Measurements from ENCODE around the gene POU6F2. TPM values are rescaled to one million over a fixed set of nuclear protein-coding genes. Genes with fewer than 3 reads are reported as not detected.

Gene POU6F2
- total and polyA plus RNA-seq, 2 of the 4 experiments (the other 2 are of a cell fraction), result not detected

- no peak overlapping the region for H3K9ac ChIP-seq (ENCODE audit: low read depth, low read length)
- no peaks in the 10 kb centered on the region for H3K9me3 ChIP-seq (ENCODE audit: control insufficient read depth, insufficient read depth, low read length)
- H3K4ac ChIP-seq (ENCODE audit: low read depth, low read length), result no peak overlapping the region
- H3K4me2 ChIP-seq (ENCODE audit: low read depth, low read length), result no peak overlapping the region
- CTCF ChIA-PET, result no interaction called here
- no peak overlapping the region for H3K4me3 ChIP-seq (ENCODE audit: insufficient read depth, low read depth, low read length)
- H2AK5ac ChIP-seq (ENCODE audit: low read depth, low read length), result no peak overlapping the region
- H4K8ac ChIP-seq (ENCODE audit: low read depth in 2 of 2, low read length in 2 of 2), result no peak overlapping the region
- H2BK15ac ChIP-seq (ENCODE audit: low read depth, low read length), result no peak overlapping the region
- POLR2A ChIA-PET (ENCODE audit: unreplicated experiment), result no interaction called here
- no peaks in the 10 kb centered on the region for H3K27me3 ChIP-seq (ENCODE audit: control insufficient read depth, insufficient read depth, low read length)
- ATAC-seq (ENCODE audit: low read depth), result no peak
- no peak overlapping the region for H3K27ac ChIP-seq (ENCODE audit: insufficient read depth, low read length)
- no peak overlapping the region for H3K56ac ChIP-seq (ENCODE audit: extremely low read depth, insufficient read depth, low read length)
- no peaks in the 10 kb centered on the region for H3K9me1 ChIP-seq (ENCODE audit: insufficient read depth, low read length)
- H4K91ac ChIP-seq (ENCODE audit: insufficient read depth, low read depth, low read length), result no peak overlapping the region
- 20% methylated on average over 1 of the region's 3 CpGs; no CpG with 5 or more reads in 1 of the 2 experiments for WGBS, 2 experiments (ENCODE audit: extremely low coverage in 2 of 2, insufficient read length in 1 of 2)
- H4K20me1 ChIP-seq (ENCODE audit: insufficient read depth, low read length), result no peaks in the 10 kb centered on the region
- H2BK5ac ChIP-seq (ENCODE audit: low read depth, low read length, poor library complexity, severe bottlenecking), result no peak overlapping the region
- H2AFZ ChIP-seq (replicated peaks; ENCODE audit: low read length, poor library complexity), result no peak overlapping the region
- BruUV-seq (replicated peaks), result no TSS peak
- no peak overlapping the region for H3K18ac ChIP-seq (ENCODE audit: low read depth, low read length)
- no peak overlapping the region for H4K5ac ChIP-seq (ENCODE audit: low read depth, low read length)
- TF ChIP-seq USF2 (IDR thresholded peaks at IDR 0.05; ENCODE audit: low read depth, low read length) (no peak), FOS (IDR thresholded peaks at IDR 0.05; ENCODE audit: low read depth, low read length) (no peak), MAZ (IDR thresholded peaks at IDR 0.05; ENCODE audit: borderline replicate concordance, low read depth, low read length) (no peak), POLR2A (IDR thresholded peaks at IDR 0.05; ENCODE audit: low read depth, low read length) (no peak), MAFK (IDR thresholded peaks at IDR 0.05; ENCODE audit: low read depth, low read length) (no peak), BHLHE40 (IDR thresholded peaks at IDR 0.05; ENCODE audit: low read depth, low read length) (no peak), NFE2L2 (IDR thresholded peaks at IDR 0.05; ENCODE audit: low read depth, low read length) (no peak), RAD21 (IDR thresholded peaks at IDR 0.05; ENCODE audit: low read length) (no peak), ELK1 (IDR thresholded peaks at IDR 0.05; ENCODE audit: borderline replicate concordance, low read depth, low read length) (no peak), RFX5 (IDR thresholded peaks at IDR 0.05; ENCODE audit: low read depth, low read length) (no peak), CHD1 (IDR thresholded peaks at IDR 0.05; ENCODE audit: low read depth, low read length) (no peak), MXI1 (IDR thresholded peaks at IDR 0.05; ENCODE audit: borderline replicate concordance, low read depth, low read length) (no peak), CEBPB (IDR thresholded peaks at IDR 0.05; ENCODE audit: low read depth, low read length) (no peak), RCOR1 (IDR thresholded peaks at IDR 0.05; ENCODE audit: insufficient replicate concordance, low read length) (no peak), SMC3 (IDR thresholded peaks at IDR 0.05; ENCODE audit: low read depth, low read length) (no peak), CTCF (conservative IDR thresholded peaks at IDR 0.05; ENCODE audit: low read depth, low read length) (no peak)
- H2AK9ac ChIP-seq (replicated peaks; ENCODE audit: low read depth, low read length, poor library complexity), result no peak overlapping the region
- H3K36me3 ChIP-seq (ENCODE audit: control insufficient read depth, insufficient read depth, low read length), result no peaks in the 10 kb centered on the region
- DNase-seq, result no peak
- no peak overlapping the region for H3K23ac ChIP-seq (ENCODE audit: low read depth, low read length)
- dilution Hi-C loops (cut with HindIII; ENCODE audit: low sequenced_read_pairs, unreplicated experiment), result no loop called here
- no peak overlapping the region for H2BK20ac ChIP-seq (ENCODE audit: low read depth, low read length)
- in situ Hi-C loops (cut with MboI; ENCODE audit: low sequenced_read_pairs), result no loop called here
- intact Hi-C loops (cut with micrococcal nuclease), result no loop called here
- no peaks in the 10 kb centered on the region for H3K79me1 ChIP-seq (ENCODE audit: low read depth in 1 of 2, low read length in 2 of 2)
- H2BK120ac ChIP-seq (ENCODE audit: low read depth, low read length), result no peak overlapping the region
- no peaks in the 10 kb centered on the region for H3K4me1 ChIP-seq (ENCODE audit: control insufficient read depth, insufficient read depth, low read length)
- H3K14ac ChIP-seq (replicated peaks; ENCODE audit: low read depth, low read length), result no peak overlapping the region
These were observed 310.6 kb downstream of the POU6F2 start for GRCh38 chr7:39288303-39288702.

Data from IMR-90 (cell line).